CD4-positive, alpha-beta T cell treated with Interleukin-10 for 1 hour (primary cell): ENCODE measurements around the gene COPS7B.

Experiments
- DNase-seq: peaks from one replicate; pipeline ENCODE4 v3.0.0-alpha.2; 2020

Gene COPS7B

DNA sequence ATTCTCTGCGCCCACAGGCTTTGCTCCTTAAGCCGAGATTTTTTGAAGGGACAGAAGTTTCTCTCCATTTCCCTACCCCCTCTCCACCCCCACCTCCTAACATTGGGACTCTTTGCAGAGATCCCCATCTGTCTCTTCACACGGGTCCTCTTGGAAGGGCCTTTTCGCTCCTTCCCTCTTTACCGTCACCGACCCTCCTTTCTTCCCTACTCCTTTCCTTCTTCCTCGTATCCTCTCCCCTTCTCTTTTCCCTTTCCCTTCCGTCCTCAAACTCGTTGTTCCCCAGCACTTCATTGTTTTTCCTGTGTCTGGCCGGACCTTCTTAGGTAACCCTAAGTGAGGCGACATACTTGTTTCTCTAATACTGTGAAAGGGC lies 660 bp downstream of the COPS7B start:
- DNase-seq, result no peak

DNA sequence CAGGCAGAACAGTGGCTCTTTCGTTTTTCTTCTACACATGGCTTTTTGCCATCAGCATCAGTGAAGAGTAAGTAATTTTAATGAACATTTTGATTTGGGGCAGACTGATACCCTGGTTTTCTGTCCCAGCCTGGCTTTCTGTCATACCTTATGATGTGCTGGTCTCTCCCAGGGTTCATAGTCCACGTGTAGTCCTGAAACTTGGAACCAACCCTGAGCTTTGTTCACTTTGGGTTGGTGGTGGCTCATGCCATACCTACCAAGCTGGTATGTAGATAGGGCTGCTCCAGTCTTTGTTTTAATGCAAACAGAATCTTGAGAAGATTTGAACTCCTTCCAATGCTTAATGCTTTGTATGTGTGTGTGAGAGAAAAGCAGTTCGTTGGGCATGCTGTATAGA lies 4.9 kb downstream of the COPS7B start:
- no peak for DNase-seq

DNA sequence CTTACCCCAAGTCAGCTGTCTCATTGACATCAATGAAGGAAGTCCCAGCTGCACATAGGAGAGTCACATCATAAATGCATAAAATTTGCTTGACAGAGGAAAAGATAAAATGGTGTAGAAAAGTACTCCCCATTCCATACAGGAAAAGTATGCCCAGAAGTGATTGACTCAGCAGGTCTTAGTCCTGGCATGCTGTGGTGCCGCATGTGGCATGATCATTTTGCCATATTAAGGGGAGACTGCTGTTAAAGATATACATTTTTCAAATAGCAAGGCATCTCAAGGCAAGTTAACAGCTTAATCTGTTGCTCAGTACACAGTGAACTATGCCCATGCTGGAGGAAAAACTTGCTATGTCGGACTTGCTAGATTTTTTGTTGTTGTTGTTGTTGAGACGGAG lies 8.1 kb downstream of the COPS7B start:
- no peak for DNase-seq

- no peak for DNase-seq
Observed at GRCh38 chr2:231795525-231796327, 9.5 kb downstream of the COPS7B start.

GRCh38 chr2:231800493-231801091 lies 14.3 kb downstream of the COPS7B start:
- DNase-seq, result peak; percentile 35

DNA sequence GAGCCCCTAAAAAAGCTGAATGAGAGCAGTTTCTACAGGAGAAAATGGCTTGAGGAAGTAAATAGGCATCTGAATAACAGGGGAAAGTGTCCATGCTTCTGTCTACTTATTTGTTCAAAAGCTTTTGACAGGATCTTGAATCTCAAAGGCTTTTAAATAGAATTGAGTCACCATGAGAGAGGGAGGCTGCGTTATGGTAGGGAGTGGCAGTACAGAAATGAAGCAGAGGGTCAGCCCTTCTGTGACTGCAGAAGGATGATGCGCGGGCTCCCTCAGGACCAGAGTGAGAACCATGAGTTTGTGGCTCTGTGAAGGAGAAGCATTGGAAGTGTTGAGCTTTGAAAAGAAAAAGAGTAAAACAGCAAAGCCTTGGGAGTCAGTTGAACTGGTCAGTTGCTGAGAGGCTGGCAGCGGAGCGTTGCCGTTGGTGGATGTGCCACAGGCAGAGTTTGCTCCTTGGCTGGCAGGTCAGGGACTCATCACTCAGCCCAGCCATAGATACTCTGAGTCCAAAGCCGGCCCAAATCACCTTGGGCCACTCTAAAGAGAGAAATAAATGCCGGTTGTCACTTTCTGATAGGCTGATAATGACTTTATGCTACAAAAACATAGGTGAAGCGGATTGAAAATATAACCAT lies 17.4 kb downstream of the COPS7B start:
- no peak for DNase-seq

DNA sequence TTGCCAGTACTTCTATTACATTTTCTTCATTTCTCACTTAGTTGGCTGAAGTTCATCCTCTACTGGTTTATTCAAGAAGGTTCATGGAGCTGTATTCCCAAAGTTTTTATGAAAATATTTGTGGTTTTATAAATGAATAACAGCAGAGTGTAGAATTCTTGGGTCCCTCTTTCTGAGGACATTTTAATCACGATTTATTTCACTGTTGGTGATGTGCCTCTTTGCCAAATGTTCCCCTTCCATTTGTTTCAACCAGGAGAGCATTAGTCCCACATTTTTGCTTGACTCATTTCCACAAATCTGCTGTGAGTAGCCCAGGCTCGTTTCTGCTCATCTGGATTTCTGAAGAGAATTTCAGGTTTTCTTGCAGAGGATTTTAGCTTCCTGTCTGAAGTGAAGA lies 20.8 kb downstream of the COPS7B start:
- no peak for DNase-seq

DNA sequence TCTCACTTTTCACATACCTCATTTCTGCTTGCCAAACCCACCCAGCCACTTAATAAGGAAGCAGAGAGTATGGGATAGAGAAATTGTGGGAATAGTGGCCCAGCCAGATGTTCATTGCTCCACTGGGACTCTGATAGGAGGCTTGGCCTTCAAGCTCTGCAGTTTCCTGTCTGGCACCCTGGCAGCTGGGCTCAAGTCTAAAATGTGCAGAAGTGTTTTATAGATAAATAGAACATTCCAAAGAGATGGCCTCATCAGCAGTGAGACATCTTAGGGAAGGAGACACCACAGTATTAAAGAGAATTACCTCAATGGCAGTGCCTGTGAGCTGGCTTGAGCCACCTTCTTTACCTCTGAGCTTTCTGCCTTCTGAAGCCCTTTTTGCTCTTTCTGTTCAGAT lies 24.7 kb downstream of the COPS7B start:
- no peak for DNase-seq

- DNase-seq, result no peak
Observed at GRCh38 chr2:231816327-231817026, 30.2 kb downstream of the COPS7B start.

DNA sequence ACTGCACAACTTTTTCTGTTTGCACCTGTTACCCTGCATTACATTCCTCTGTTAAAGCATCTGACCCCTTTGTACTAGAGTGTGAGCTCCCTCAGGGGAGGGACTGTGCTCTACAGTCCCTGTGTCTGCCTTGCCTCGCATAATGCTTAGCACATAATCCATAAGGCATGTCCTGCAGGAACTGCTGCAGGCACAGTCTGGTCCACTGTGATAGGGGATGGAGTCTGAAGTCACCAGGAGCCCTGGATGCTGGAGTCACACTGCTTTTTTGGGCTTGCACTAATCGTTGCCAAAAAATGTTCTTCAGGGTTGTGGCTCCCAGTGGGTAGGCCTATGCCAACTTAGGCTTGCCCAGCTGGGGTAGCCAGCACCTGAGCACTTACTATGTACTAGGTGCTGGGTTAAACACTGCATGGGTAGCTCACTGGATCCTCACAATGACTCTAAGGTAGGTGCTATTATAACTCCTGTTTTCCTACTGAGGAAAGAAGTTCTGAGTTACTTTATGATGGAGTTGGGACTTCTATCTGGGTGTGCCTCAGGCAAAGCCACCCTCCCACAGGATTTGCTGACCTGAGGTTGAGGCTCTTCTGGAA lies 33.3 kb downstream of the COPS7B start:
- no peak for DNase-seq

- no peak for DNase-seq
Observed at GRCh38 chr2:231820786-231821303, 34.6 kb downstream of the COPS7B start.

DNA sequence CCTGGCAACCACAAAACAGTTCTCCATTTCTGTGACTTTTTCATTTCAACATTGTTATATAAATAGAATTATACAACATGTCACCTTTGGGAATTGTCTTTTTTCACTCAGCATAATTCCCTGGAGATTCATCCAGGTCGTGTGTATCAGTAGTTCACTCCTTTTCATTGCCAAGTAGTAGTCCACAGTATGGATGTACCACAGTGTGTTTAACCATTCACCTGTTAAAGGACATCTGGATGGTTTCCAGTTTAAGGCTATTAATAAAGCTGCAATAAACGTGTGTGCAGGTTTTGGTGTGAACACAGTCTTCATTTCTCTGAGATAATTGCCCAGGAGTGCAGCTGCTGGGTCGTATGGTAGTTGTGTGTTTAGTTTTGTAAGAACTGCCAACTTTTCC lies 35.7 kb downstream of the COPS7B start:
- no peak for DNase-seq

DNA sequence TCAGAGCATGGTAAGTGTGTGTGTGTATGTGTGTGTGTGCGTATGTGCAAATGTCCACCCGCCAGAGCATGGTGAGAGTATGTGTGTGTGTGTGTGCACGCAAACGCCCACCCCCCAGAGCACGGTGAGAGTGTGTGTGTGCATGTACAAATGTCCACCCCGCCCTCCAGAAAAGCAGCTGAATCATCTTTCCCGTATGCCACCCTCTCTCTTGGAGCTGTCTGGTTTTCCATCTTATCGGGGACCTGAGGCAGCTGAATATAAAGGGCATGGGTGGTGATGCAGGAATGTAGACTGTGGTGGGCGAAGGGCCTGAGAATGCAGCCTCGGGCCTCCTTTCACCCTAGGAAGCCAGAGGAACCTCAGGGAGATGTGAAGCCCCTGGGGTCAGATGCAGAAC lies 66.9 kb downstream of the COPS7B start:
- no peak for DNase-seq

DNA sequence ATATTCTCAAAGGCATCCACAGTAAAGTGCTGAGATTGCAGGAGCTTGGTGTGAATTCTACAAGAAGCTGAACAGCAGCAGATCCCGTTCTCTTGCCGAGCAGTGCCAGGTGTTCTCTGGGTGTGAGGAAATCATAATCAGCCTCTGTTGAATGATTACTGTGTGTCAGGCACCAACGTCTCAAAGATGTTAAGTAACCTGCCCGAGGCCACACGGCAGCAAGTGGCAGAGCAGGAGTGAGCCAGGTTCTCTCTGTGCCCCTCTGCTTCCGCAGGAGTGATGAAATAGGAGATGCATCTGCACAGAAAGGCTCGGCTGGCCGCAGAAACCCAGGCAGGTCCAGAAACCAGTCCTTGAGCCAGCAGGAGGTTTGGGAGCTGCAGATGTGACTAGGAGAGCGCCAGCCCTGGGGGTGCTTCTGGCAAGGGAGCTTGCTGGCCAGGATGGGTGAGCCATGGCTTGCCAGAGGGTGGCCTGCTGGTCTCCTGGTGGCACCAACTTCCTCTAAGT lies 68.4 kb downstream of the COPS7B start:
- DNase-seq, result no peak

DNA sequence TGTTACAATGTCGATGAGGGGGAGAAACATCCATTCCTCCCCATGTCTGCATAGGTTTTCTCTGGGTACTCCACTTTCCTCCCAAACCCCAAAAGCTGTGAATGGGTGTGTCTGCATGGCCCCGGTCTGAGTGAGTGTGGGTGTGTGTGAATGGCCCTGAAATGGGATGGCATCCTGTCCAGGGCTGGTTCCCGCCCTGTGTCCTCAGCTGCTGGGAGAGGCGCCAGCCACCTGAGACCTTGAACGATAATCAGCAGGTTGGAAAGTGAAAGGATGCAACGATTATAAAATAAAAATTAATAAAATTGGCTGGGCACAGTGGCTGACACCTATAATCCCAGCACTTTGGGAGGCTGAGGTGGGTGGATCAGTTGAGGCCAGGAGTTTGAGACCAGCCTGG lies 70.7 kb downstream of the COPS7B start:
- no peak for DNase-seq
